NK-92 treated with Interleukin-12 subunit alpha and Interleukin-12 subunit beta, amount 100 ng/mL, for 24 hours (cell line): ENCODE data around the gene MBTPS2.

Experiments
- DNase-seq: peaks from one replicate; lab custom pipeline; 2025; lab: John Stamatoyannopoulos, UW

The MBTPS2 gene

GRCh38 chrX:21934414-21934813, 95.0 kb downstream of the MBTPS2 start:
- no peak for DNase-seq
